CD4-positive, alpha-beta T cell treated with Interferon gamma for 1 hour (primary cell): ENCODE data around the gene SDSL.

Source experiments
- DNase-seq: peaks from one replicate; pipeline ENCODE4 v3.0.0-alpha.2; 2020

The SDSL gene, protein sequence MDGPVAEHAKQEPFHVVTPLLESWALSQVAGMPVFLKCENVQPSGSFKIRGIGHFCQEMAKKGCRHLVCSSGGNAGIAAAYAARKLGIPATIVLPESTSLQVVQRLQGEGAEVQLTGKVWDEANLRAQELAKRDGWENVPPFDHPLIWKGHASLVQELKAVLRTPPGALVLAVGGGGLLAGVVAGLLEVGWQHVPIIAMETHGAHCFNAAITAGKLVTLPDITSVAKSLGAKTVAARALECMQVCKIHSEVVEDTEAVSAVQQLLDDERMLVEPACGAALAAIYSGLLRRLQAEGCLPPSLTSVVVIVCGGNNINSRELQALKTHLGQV

GRCh38 chr12:113422030-113422885 lies at the start of gene SDSL:
TSS of gene SDSL (plus strand) at chr12:113422380. CDS start at chr12:113427983, 5,603 bp downstream.
- DNase-seq: peak; percentile 77

DNA sequence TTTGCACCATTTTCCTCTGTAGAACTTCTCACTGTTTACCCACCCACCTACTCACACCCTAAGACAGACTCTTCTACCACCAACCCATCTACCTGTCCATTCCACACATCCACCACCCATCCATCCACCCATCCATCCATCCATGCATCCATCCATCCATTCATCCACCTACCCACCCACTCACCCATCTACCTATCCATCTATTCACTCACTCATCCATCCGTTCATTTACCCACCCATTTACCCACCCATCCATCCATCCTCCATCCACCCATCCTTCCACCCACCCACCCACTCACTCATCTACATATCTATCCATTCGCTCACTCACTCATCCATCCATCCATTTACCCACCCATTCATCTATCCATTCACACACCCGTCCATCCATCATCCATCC lies 48.7 kb upstream of the SDSL start:
- no peak for DNase-seq

- no peak for DNase-seq
These were observed 48.2 kb upstream of the SDSL start for GRCh38 chr12:113373969-113374368.

GRCh38 chr12:113374823-113375428 lies 47.3 kb upstream of the SDSL start:
- no peak for DNase-seq

DNA sequence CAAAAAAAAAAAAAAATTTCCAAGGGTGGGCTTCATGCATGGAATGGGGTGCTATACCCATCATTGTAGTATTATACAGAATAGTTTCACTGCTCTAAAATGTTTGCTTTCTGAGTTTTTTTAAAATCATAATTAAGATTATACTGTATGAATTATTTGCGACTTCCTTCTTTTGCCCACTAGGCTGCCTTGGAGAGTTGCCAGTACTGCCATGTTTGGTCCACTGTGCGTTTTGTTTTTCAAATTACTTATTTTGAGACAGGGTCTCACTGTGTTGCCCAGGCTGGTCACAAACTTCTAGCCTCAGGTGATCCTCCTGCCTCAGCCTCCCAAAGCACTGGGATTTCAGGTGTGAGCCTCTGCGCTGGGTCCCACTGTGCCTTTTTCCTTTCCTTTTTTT lies 43.9 kb upstream of the SDSL start:
- DNase-seq: no peak

DNA sequence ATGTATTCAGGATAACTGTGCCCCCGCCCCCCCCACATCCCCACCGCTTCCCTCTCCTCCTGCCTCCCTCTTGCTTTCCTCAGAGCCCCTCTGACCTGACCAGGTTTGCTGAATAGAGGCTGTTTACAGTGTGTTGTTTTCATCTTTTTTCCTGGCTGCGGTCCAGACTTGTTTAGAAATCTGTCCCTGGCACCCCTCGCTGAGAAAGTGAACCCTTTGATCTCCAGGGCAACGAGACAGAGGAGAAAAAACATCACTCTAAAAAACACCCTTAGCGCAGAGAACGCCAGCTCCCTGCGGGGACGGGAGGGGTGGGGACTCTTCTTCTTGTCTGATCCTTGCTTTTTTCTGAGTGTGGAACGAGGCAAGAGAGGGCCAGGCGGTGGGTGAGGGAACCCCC lies 41.0 kb upstream of the SDSL start:
- no peak for DNase-seq

DNA sequence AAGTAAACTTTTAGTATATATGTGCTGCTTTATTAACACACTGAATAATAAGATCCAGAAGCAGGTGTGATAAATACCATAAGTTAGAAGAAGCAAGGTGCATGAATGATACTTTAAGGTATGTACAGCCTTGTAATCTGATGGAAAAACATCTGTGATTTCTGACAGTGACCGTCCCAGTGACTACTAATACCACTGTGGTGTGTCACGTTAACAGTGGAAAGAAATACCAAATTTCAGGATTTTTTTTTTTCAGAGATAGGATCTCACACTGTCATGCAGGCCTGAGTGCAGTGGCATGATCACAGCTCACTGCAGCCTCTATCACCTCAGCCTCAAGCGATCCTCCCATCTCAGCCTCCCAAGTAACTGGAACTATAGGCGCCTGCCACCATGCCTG lies 40.0 kb upstream of the SDSL start:
- DNase-seq: no peak

DNA sequence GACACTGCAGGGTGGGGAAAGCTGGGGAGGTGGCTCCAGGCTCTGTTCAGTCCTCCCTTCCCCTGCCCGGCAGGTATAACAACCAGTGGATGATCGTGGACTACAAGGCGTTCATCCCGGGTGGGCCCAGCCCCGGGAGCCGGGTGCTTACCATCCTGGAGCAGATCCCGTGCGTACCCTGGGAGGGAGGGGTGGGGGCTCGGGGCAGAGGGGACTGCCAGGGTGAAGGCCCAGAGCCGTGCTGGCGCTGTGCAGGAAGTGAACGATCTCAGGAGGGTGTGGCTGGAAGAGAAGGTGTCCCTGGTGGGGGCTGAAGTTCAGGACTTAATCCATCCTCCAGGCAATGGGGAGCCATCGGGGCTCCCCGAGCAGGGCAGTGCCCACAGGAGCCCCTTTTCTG lies 37.4 kb upstream of the SDSL start:
- DNase-seq: no peak

DNA sequence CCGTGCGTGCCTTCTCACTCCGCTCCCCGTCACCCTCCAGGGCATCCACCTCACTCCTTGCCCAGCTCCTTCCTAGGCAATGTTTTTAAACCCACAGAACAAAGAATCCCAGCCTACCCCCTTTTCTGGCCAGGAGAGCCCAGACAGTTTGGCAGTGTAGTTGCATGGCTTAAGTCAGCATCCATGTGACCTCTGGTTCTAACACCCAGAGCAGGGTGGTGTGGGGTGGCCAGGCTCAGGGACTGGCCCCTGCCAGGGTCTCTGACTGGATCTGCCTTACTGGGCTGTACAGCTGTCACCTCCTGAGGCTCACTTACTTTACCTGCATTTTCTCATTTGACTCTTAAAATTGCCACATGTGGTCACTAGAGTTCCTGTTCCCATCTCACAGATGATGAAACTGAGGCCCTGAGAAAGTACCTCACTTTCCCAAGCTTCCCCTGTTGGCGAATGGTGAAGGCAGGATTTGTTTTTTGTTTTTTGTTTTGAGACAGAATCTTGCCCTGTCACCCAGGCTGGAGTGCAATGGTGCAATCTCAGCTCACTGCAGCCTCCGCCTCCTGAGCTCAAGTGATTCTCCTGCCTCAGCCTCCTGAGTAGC lies 36.8 kb upstream of the SDSL start:
- DNase-seq: no peak

- DNase-seq: no peak
These were observed 35.2 kb upstream of the SDSL start for GRCh38 chr12:113386866-113387566.

- no peak for DNase-seq
These were observed 34.5 kb upstream of the SDSL start for GRCh38 chr12:113387631-113388030.

GRCh38 chr12:113388351-113388750 lies 33.8 kb upstream of the SDSL start:
- no peak for DNase-seq

GRCh38 chr12:113390064-113391043 lies 31.8 kb upstream of the SDSL start:
- DNase-seq: no peak

GRCh38 chr12:113391145-113391544 lies 31.0 kb upstream of the SDSL start:
- no peak for DNase-seq

DNA sequence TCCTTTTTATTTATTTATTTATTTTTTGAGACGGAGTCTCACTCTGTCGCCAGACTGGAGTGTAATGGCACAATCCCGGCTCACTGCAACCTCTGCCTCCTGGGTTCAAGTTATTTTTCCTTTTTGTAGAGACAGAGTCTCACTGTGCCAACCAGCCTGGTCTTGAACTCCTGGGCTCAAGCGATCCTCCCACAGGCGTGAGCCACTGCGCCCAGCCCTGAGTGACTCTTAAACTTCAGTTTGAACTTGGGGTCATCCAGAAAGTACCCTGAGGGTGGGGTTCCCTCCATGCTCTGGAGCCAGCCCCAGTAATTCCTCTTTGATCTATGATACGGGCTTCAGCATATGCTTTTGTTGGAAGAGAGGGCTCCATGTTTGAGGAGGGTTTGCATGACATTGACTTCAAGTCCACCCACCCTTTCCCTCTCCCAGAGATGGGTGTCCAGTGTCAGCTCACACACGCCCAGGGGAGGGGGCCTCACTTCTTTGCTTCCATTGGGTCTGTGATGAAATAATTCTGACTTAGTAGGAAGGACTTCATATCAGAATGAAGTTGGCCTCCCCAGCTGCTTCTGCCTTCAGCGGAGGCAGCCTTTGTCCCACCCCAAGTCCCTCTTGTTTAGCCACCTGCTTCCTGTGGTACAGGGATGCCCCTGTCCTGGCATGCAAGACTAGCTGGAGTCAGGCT lies 30.4 kb upstream of the SDSL start:
- no peak for DNase-seq

DNA sequence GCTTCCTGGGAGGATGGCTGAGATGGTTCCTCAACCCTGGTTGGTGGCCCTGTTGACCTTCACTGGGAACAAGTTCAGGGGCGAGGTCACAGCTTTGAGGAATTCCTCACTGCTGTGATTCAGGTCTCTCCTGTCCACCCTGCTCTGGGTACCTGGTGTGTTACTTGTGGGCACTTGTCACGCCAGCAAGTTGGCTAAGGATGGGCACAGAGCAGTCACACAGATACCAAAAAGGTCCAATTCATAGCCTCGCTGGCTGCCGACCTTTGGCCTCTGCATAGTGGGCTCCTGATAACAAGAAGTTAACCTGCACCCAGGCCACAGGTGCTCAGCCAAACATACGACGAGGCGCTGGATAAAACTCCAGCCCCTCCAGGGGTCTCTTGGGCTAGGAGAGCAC lies 29.7 kb upstream of the SDSL start:
- no peak for DNase-seq

DNA sequence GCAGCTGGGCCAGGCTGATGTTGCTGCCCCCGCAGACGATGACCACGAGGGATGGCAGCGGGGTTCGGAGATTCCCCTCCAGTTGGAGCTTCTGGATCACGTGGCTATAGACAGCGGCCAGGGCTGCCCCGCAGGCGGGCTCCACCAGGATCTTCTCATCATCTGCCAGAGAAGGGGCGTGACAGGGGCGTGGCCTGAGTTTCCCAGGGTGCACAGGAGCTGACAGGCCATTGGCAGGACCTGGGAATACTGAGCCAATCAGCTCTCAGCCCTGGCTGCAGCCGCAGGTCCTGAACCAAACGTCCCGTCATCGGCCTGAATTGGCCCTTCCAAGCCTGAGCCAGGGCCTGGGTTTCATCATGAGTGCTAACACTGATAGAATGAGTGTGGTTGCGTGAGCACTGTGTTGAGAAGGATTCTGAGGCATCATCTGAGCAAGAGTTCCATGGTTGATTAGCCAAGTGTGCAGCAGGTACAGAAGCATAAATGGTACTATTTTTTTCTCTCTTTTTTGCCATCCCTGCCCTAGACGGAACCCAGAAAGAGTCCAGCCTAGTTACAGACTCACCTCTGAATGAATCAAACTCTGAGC lies 29.1 kb upstream of the SDSL start:
- no peak for DNase-seq

DNA sequence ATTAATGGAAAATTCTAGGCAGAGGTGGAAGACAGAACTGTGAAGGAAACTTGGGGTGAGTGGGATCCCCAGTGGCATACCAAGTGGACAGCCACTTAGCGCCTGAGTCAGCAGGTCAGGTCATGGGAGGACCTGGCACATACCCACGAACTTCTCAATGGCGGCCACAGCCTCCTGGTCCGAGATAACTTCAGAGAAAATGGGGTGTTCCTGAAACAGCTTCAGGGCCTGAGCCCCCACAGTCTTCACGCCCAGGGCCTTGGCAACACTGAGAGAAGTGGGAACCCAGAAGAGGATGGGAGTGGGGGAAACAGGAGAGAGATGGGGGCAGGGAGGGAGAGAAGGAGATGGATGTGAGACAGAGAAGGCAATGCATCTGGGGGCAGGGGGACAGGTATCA lies 28.4 kb upstream of the SDSL start:
- no peak for DNase-seq

- DNase-seq: no peak
These were observed 27.1 kb upstream of the SDSL start for GRCh38 chr12:113395119-113395518.

- DNase-seq: no peak
These were observed 26.0 kb upstream of the SDSL start for GRCh38 chr12:113396200-113396599.
